ENCODE data around the gene RPRD1B. TPM values are rescaled to one million over a fixed set of nuclear protein-coding genes. Genes with fewer than 3 reads are reported as not detected.

The RPRD1B gene
- total and polyA plus RNA-seq, 2 of the 4 experiments (the other 2 are of a cell fraction) = 8.4 to 9.9 TPM

DNA sequence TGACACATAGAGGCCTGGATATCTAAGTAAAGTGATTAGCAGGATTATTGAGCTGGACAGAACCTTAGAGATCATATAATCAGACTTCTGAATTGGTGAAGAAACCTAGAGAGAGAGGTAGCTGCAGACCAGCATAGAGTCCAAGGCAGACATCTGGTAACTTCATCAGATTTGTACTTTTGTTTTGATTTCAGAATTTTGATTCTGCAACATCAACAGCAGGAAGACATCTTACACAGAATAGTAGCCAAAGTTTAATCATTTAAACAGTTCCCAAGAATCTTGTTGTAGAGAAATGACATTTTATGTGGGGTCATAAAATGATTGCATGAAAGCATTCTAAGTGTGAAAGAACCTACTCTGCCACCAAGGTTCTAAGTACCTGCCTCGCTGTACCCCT is 39.4 kb downstream of the RPRD1B start (continued):
- TF ChIP-seq, protein P1, sequence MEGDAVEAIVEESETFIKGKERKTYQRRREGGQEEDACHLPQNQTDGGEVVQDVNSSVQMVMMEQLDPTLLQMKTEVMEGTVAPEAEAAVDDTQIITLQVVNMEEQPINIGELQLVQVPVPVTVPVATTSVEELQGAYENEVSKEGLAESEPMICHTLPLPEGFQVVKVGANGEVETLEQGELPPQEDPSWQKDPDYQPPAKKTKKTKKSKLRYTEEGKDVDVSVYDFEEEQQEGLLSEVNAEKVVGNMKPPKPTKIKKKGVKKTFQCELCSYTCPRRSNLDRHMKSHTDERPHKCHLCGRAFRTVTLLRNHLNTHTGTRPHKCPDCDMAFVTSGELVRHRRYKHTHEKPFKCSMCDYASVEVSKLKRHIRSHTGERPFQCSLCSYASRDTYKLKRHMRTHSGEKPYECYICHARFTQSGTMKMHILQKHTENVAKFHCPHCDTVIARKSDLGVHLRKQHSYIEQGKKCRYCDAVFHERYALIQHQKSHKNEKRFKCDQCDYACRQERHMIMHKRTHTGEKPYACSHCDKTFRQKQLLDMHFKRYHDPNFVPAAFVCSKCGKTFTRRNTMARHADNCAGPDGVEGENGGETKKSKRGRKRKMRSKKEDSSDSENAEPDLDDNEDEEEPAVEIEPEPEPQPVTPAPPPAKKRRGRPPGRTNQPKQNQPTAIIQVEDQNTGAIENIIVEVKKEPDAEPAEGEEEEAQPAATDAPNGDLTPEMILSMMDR (conservative IDR thresholded peaks at IDR 0.05; ENCODE audit: low read depth, low read length) = no peak
- no peak for TF ChIP-seq POLR2A (IDR thresholded peaks at IDR 0.05; ENCODE audit: low read depth, low read length)
- no peak for TF ChIP-seq FOS (IDR thresholded peaks at IDR 0.05; ENCODE audit: low read depth, low read length)
- TF ChIP-seq BHLHE40 (IDR thresholded peaks at IDR 0.05; ENCODE audit: low read depth, low read length) = no peak
- no peak for TF ChIP-seq MXI1 (IDR thresholded peaks at IDR 0.05; ENCODE audit: borderline replicate concordance, low read depth, low read length)
- no peak for TF ChIP-seq CEBPB (IDR thresholded peaks at IDR 0.05; ENCODE audit: low read depth, low read length)

All from IMR-90 (cell line).